ENCODE measurements around the gene PDE2A. TPM values are rescaled to one million over a fixed set of nuclear protein-coding genes. Genes with fewer than 3 reads are reported as not detected.

PDE2A gene
- total and polyA plus RNA-seq, 2 donors (not counting 1 experiment from before 2014, with no cell fraction given), result 0.88 to 2.9 TPM

DNA sequence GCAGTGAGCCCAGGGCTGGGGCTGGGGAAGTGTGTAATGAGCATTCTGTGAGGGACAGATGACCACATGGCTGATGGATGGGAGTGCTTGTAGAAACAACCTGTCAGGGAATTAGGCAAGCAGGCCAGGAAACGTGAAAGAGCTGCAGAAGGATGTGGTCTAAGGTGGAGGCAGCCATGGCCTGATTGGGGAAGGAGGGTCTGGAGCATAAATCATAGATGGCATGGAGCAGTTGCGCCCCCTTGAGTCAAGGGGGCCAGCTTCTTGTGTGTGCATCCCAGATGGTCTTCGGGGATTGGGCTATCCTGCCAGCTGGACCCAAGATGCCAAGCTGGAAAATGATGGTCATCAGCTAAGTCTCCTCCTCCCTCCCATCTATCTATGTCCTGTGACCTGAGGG is 120.5 kb downstream of the PDE2A start:
- H3K9me3 ChIP-seq (ENCODE audit: control extremely low read depth in 1 of 3, control insufficient read depth in 2 of 3, insufficient read depth in 1 of 3, low read length in 2 of 3), result no peaks in the 10 kb centered on the region
- no peaks in the 10 kb centered on the region for H3K79me2 ChIP-seq (ENCODE audit: control insufficient read depth, insufficient read depth, low read length)
- no peaks in the 10 kb centered on the region for H3K4me1 ChIP-seq (ENCODE audit: control insufficient read depth in 2 of 2, insufficient read depth in 2 of 2, low read length in 2 of 2)
- ChIA-PET CTCF (interaction anchor here (1.2 kb wide), 1 partner anchor 82 kb away, joined by 3 read pairs; no protein-coding TSS in a partner anchor), POLR2A (no interaction called here)
- Mint-ChIP-seq H3K27ac (no peak overlapping the region), H3K9me3 (ENCODE audit: insufficient read depth) (no peaks in the 10 kb centered on the region), H3K4me3 (no peak overlapping the region), H3K27me3 (peaks cover 58% of the 10 kb centered on the region), H3K4me1 (no peaks in the 10 kb centered on the region)
- H3K9ac ChIP-seq (ENCODE audit: low read length), result no peak overlapping the region
- H3K36me3 ChIP-seq (replicated peaks in 1 of 2; ENCODE audit: control extremely low read depth in 1 of 2, control insufficient read depth in 1 of 2, extremely low read depth in 1 of 2, insufficient read depth in 2 of 2, low read length in 1 of 2), result no peaks in the 10 kb centered on the region
- TF ChIP-seq, protein P1, sequence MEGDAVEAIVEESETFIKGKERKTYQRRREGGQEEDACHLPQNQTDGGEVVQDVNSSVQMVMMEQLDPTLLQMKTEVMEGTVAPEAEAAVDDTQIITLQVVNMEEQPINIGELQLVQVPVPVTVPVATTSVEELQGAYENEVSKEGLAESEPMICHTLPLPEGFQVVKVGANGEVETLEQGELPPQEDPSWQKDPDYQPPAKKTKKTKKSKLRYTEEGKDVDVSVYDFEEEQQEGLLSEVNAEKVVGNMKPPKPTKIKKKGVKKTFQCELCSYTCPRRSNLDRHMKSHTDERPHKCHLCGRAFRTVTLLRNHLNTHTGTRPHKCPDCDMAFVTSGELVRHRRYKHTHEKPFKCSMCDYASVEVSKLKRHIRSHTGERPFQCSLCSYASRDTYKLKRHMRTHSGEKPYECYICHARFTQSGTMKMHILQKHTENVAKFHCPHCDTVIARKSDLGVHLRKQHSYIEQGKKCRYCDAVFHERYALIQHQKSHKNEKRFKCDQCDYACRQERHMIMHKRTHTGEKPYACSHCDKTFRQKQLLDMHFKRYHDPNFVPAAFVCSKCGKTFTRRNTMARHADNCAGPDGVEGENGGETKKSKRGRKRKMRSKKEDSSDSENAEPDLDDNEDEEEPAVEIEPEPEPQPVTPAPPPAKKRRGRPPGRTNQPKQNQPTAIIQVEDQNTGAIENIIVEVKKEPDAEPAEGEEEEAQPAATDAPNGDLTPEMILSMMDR (IDR thresholded peaks at IDR 0.05), result no peak
- no peak for TF ChIP-seq EZH2 (IDR thresholded peaks at IDR 0.05; ENCODE audit: borderline replicate concordance, insufficient read depth, low read depth, low read length, poor library complexity, severe bottlenecking)
- H3K4me2 ChIP-seq (replicated peaks; ENCODE audit: low read depth, low read length, poor library complexity, severe bottlenecking), result no peak overlapping the region
- no peaks in the 10 kb centered on the region for H4K20me1 ChIP-seq (ENCODE audit: control insufficient read depth, insufficient read depth, low read length, poor library complexity, severe bottlenecking)
- intact Hi-C loops (cut with micrococcal nuclease), result no loop called here
- H3K27me3 ChIP-seq (replicated peaks in 1 of 4; ENCODE audit: control extremely low read depth in 1 of 4, control insufficient read depth in 3 of 4, insufficient read depth in 4 of 4, low read length in 3 of 4), result peaks cover 0 to 22% (median 2%) of the 10 kb centered on the region in 4 experiments
- H3K4me3 ChIP-seq (ENCODE audit: control extremely low read depth in 1 of 5, extremely low read depth in 1 of 5, insufficient read depth in 1 of 5, low read depth in 2 of 5, low read length in 4 of 5), result no peak overlapping the region
- H3K27ac ChIP-seq (ENCODE audit: low read length in 2 of 2), result no peak overlapping the region
- no peak for DNase-seq
- WGBS (ENCODE audit: insufficient coverage), result 34% methylated on average over 3 of the region's 3 CpGs
- H2AFZ ChIP-seq (ENCODE audit: insufficient read depth, low read depth, low read length, poor library complexity, severe bottlenecking), result no peak overlapping the region
- no peak for ATAC-seq (ENCODE audit: low read depth)

DNA sequence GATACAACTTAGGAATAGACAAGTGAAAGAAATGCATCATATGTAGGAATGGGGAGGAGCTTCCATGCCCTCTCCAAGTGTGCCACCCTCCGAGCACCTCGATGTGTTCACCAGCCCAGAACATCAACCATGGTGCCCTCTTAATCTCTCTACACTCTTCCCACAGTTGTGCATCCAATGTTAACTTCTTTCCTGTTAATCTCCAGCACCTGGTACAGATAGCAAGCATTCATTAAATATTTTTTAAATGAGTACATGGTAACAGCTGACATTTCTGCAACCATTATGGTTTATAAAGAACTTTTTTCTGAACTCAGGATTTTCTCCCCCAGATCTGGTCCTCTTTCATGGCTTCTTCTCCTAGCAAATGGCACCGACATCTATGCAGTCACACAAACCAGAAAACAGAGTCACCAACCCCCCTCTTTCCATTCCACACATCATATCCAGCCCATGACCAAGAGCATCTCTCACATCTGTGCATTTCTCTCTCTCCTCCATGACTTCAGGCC is 121.8 kb downstream of the PDE2A start:
- no peak overlapping the region for H3K4me3 Mint-ChIP-seq
- ChIA-PET CTCF (no interaction called here), POLR2A (no interaction called here)
- Histone ChIP-seq H3K27me3 (replicated peaks in 1 of 4; ENCODE audit: control extremely low read depth in 1 of 4, control insufficient read depth in 3 of 4, insufficient read depth in 4 of 4, low read length in 3 of 4) (peaks cover 0 to 21% (median 2%) of the 10 kb centered on the region in 4 experiments), H3K4me3 (ENCODE audit: control extremely low read depth in 1 of 5, extremely low read depth in 1 of 5, insufficient read depth in 1 of 5, low read depth in 2 of 5, low read length in 4 of 5) (no peak overlapping the region), H4K20me1 (ENCODE audit: control insufficient read depth, insufficient read depth, low read length, poor library complexity, severe bottlenecking) (no peaks in the 10 kb centered on the region), H3K9me3 (ENCODE audit: control extremely low read depth in 1 of 3, control insufficient read depth in 2 of 3, insufficient read depth in 1 of 3, low read length in 2 of 3) (no peaks in the 10 kb centered on the region), H3K79me2 (ENCODE audit: control insufficient read depth, insufficient read depth, low read length) (no peaks in the 10 kb centered on the region), H3K27ac (ENCODE audit: low read length in 2 of 2) (no peak overlapping the region), H3K36me3 (replicated peaks in 1 of 2; ENCODE audit: control extremely low read depth in 1 of 2, control insufficient read depth in 1 of 2, extremely low read depth in 1 of 2, insufficient read depth in 2 of 2, low read length in 1 of 2) (no peaks in the 10 kb centered on the region), H3K4me1 (ENCODE audit: control insufficient read depth in 2 of 2, insufficient read depth in 2 of 2, low read length in 2 of 2) (no peaks in the 10 kb centered on the region), H3K9ac (ENCODE audit: low read length) (no peak overlapping the region), H2AFZ (ENCODE audit: insufficient read depth, low read depth, low read length, poor library complexity, severe bottlenecking) (no peak overlapping the region), H3K4me2 (replicated peaks; ENCODE audit: low read depth, low read length, poor library complexity, severe bottlenecking) (no peak overlapping the region)
- no peaks in the 10 kb centered on the region for H3K9me3 Mint-ChIP-seq (ENCODE audit: insufficient read depth)
- no peak for ATAC-seq (ENCODE audit: low read depth)
- H3K27me3 Mint-ChIP-seq, result peaks cover 54% of the 10 kb centered on the region
- DNase-seq, result no peak
- no peak overlapping the region for H3K27ac Mint-ChIP-seq
- no peaks in the 10 kb centered on the region for H3K4me1 Mint-ChIP-seq
- intact Hi-C loops (cut with micrococcal nuclease), result no loop called here
- WGBS (ENCODE audit: insufficient coverage), result 100% methylated on average over 3 of the region's 3 CpGs
- no peak for TF ChIP-seq EZH2 (IDR thresholded peaks at IDR 0.05; ENCODE audit: borderline replicate concordance, insufficient read depth, low read depth, low read length, poor library complexity, severe bottlenecking)
- TF ChIP-seq, protein P1 (IDR thresholded peaks at IDR 0.05), result no peak

All from B cell (primary cell).